Fibroblast of mammary gland (primary cell): ENCODE measurements around the gene BRINP2.

ENCODE experiments used
- DNase-seq: peaks from one replicate; pipeline ENCODE4 v3.0.0-alpha.2; 2010; ENCODE audit warnings: low read depth
- H3K4me3 ChIP-seq: 2 replicates; pipeline ENCODE4 v1.5.1; 2011; ENCODE audit warnings: low read depth, mild to moderate bottlenecking, low read length, moderate library complexity; ENCODE audit not compliant: control insufficient read depth
- CTCF ChIP-seq: conservative IDR thresholded peaks from 2 replicates; pipeline ENCODE4 v1.5.1; 2011; ENCODE audit warnings: low read depth, low read length, inconsistent platforms; ENCODE audit not compliant: control insufficient read depth, insufficient read depth

BRINP2 gene

GRCh38 chr1:177230228-177231016 is 59.7 kb downstream of the BRINP2 start:
- no peak for DNase-seq
- no peak for TF ChIP-seq CTCF
- no peak overlapping the region for H3K4me3 ChIP-seq

GRCh38 chr1:177235350-177235749 is 64.6 kb downstream of the BRINP2 start:
- no peak for DNase-seq
- TF ChIP-seq CTCF: no peak
- no peak overlapping the region for H3K4me3 ChIP-seq

GRCh38 chr1:177236962-177237361 is 66.2 kb downstream of the BRINP2 start:
- no peak overlapping the region for H3K4me3 ChIP-seq
- TF ChIP-seq CTCF: no peak
- no peak for DNase-seq

GRCh38 chr1:177238967-177239366 is 68.2 kb downstream of the BRINP2 start:
- no peak for DNase-seq
- TF ChIP-seq CTCF: no peak
- no peak overlapping the region for H3K4me3 ChIP-seq

GRCh38 chr1:177239792-177240191 is 69.0 kb downstream of the BRINP2 start:
- TF ChIP-seq CTCF: no peak
- DNase-seq: peak; percentile 26
- no peak overlapping the region for H3K4me3 ChIP-seq

GRCh38 chr1:177243773-177244172 is 73.0 kb downstream of the BRINP2 start:
- no peak for DNase-seq
- no peak for TF ChIP-seq CTCF
- no peak overlapping the region for H3K4me3 ChIP-seq
